Measurements from ENCODE around the gene APBB1IP. TPM values are rescaled to one million over a fixed set of nuclear protein-coding genes. Genes with fewer than 3 reads are reported as not detected.
"Not testable (repeated sequence)": the region's sequence is repeated elsewhere in the genome, so short reads cannot be mapped to it uniquely, and the experiment has no call there.

Gene APBB1IP
- total and polyA plus RNA-seq, 9 donors, result 1.4 to 3.4 (median 2.1) TPM

DNA sequence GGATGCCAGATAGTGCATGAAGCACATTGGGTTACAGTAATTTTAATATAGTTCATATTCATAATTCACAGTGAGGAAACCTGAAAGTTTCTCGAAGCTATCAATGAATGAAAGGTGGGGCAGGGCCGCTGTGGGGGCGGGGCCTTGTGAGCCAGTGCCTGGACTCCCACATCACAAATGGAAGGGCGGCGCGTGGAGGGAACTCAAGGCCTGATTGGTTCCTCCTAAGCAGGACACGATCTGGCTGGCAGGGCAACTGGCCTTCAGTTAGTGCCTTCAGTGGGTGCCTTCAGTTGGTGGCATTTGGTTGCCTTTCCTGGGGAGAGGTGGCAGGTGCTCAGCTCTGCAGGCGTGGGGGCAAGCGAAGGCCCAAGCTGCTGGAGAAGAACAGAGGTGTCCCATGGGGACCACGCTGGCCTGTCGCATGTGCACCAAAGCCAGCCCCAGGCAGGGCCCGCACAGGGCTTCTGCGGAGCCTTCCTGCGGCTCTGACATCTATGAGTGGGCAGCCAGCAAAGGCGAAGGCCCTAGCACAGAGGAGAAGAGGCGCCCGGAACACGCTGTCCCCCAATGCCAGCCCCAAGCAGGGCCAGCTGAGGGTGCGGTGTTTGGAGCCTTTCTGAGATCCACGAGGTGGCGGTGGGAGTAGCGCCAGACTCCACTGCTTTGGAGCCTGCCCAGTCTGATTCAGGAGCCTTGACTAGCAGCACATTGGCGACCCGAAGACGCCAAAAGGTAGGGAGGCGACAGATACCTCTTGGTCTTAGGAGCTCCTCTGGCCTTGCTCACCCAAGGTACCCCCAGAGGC, 141.3 kb downstream of the APBB1IP start:
- Histone ChIP-seq H3K36me3 (ENCODE audit: control insufficient read depth, insufficient read depth, low read length) (no peaks in the 10 kb centered on the region), H3K27ac (ENCODE audit: low read length) (no peak overlapping the region), H3K4me3 (ENCODE audit: low read length) (no peak overlapping the region), H3K27me3 (ENCODE audit: control insufficient read depth, insufficient read depth, low read length) (no peaks in the 10 kb centered on the region), H3K4me1 (ENCODE audit: control insufficient read depth, insufficient read depth, low read length) (no peaks in the 10 kb centered on the region), H3K9me3 (replicated peaks; ENCODE audit: control insufficient read depth, low read depth, low read length) (no peaks in the 10 kb centered on the region)
- no peak for DNase-seq
- WGBS (ENCODE audit: insufficient coverage), result 86% methylated on average over 26 of the region's 26 CpGs

- Histone ChIP-seq H3K4me3 (ENCODE audit: low read length) (no peak overlapping the region), H3K4me1 (ENCODE audit: control insufficient read depth, insufficient read depth, low read length) (no peaks in the 10 kb centered on the region), H3K9me3 (replicated peaks; ENCODE audit: control insufficient read depth, low read depth, low read length) (no peaks in the 10 kb centered on the region), H3K27me3 (ENCODE audit: control insufficient read depth, insufficient read depth, low read length) (no peaks in the 10 kb centered on the region), H3K36me3 (ENCODE audit: control insufficient read depth, insufficient read depth, low read length) (no peaks in the 10 kb centered on the region), H3K27ac (ENCODE audit: low read length) (no peak overlapping the region)
- WGBS (ENCODE audit: insufficient coverage), result 85% methylated on average over 11 of the region's 11 CpGs
- no peak for DNase-seq
These were observed 148.1 kb downstream of the APBB1IP start for GRCh38 chr10:26586211-26586610.

DNA sequence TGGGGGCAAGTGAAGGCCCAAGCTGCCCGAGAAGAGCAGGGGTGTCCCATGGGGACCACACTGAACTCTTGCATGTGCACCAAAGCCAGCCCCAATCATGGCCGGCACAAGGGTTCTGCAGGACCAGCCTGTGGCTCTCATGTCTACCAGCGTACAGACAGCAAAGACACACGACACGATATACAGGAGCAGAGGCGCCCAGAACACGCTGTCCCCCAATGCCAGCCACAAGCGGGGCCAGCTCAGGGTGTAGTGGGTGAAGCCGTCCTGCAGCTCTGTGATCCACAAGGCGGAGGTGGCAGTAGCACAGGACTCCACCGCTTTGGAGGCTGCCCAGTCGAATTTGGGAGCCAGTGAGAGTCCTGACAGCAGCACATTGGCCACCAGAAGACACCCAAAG, 150.5 kb downstream of the APBB1IP start:
- WGBS (ENCODE audit: insufficient coverage), result 89% methylated on average over 12 of the region's 12 CpGs
- H3K27ac ChIP-seq (ENCODE audit: low read length), result no peak overlapping the region
- H3K27me3 ChIP-seq (ENCODE audit: control insufficient read depth, insufficient read depth, low read length), result no peaks in the 10 kb centered on the region
- no peak for DNase-seq
- H3K4me1 ChIP-seq (ENCODE audit: control insufficient read depth, insufficient read depth, low read length), result no peaks in the 10 kb centered on the region
- no peak overlapping the region for H3K4me3 ChIP-seq (ENCODE audit: low read length)
- H3K36me3 ChIP-seq (ENCODE audit: control insufficient read depth, insufficient read depth, low read length), result no peaks in the 10 kb centered on the region
- no peaks in the 10 kb centered on the region for H3K9me3 ChIP-seq (replicated peaks; ENCODE audit: control insufficient read depth, low read depth, low read length)

DNA sequence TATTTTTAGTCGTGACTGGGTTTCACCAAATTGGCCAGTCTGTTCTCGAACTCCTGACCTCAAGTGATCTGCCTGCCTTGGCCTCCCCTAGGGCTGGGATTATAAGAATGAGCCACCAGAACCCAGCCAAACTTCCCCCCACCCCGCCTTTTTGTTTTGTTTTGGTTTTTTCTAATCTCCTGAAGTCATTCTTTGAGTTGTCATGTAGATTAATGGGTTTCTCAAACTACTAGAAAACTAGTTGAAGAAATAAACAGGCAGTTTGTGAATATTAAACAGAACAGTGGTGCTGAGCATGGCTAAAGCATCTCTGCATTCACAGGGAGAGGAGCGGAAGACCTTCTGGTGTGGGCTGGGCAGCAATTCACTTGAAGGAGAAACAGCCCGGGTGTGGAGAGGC, 151.7 kb downstream of the APBB1IP start:
- not testable (repeated sequence) for H3K36me3 ChIP-seq (ENCODE audit: control insufficient read depth, insufficient read depth, low read length); H3K4me1 ChIP-seq (ENCODE audit: control insufficient read depth, insufficient read depth, low read length); H3K27ac ChIP-seq (ENCODE audit: low read length); H3K27me3 ChIP-seq (ENCODE audit: control insufficient read depth, insufficient read depth, low read length); DNase-seq; H3K4me3 ChIP-seq (ENCODE audit: low read length); H3K9me3 ChIP-seq (replicated peaks; ENCODE audit: control insufficient read depth, low read depth, low read length)
- WGBS (ENCODE audit: insufficient coverage), result no CpG with 5 or more reads among the region's 5 CpGs

- H3K9me3 ChIP-seq (replicated peaks; ENCODE audit: control insufficient read depth, low read depth, low read length), result no peaks in the 10 kb centered on the region
- H3K36me3 ChIP-seq (ENCODE audit: control insufficient read depth, insufficient read depth, low read length), result no peaks in the 10 kb centered on the region
- no peak for DNase-seq
- 34% methylated on average over 11 of the region's 19 CpGs for WGBS (ENCODE audit: insufficient coverage)
- no peak overlapping the region for H3K27ac ChIP-seq (ENCODE audit: low read length)
- H3K4me1 ChIP-seq (ENCODE audit: control insufficient read depth, insufficient read depth, low read length), result no peaks in the 10 kb centered on the region
- no peak overlapping the region for H3K4me3 ChIP-seq (ENCODE audit: low read length)
- H3K27me3 ChIP-seq (ENCODE audit: control insufficient read depth, insufficient read depth, low read length), result no peaks in the 10 kb centered on the region
These were observed 155.8 kb downstream of the APBB1IP start for GRCh38 chr10:26593896-26594295.

GRCh38 chr10:26603283-26603682, 165.1 kb downstream of the APBB1IP start:
- not testable (repeated sequence) for DNase-seq; H3K36me3 ChIP-seq (ENCODE audit: control insufficient read depth, insufficient read depth, low read length); H3K4me3 ChIP-seq (ENCODE audit: low read length); H3K9me3 ChIP-seq (replicated peaks; ENCODE audit: control insufficient read depth, low read depth, low read length); H3K27ac ChIP-seq (ENCODE audit: low read length); H3K4me1 ChIP-seq (ENCODE audit: control insufficient read depth, insufficient read depth, low read length); H3K27me3 ChIP-seq (ENCODE audit: control insufficient read depth, insufficient read depth, low read length)
- no CpG with 5 or more reads among the region's 2 CpGs for WGBS (ENCODE audit: insufficient coverage)

DNA sequence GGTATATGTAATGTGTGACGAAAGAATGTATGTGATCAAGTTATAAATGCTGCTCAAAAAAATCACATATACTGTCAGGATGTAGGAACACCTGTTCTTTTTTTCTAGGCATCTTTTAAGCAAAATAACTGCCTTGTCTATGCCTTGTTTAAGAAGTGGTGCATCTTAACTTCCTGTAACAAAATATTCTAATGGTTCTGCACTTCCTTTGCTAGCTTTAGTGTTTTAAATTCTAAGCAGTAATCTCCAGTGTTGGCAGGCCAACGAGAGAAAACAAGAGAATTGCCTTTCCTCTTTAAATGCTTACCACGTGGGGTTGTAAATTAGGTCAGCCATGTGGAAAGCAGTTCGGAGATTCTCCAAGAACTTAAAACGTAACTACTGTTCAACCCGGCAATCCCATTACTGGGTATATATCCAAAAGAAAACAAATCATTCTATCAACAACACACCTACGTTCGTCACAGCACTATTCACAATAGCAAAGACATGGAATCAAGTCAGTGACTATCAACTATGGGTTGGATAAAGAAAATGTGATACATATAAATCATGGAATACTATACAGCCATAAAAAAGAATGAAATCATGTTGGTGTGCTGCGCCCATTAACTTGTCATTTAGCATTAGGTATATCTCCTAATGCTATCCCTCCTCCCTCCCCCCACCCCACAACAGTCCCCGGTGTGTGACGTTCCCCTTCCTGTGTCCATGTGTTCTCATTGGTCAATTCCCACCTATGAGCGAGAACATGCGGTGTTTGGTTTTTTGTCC, 166.4 kb downstream of the APBB1IP start:
- no CpG with 5 or more reads among the region's 13 CpGs for WGBS (ENCODE audit: insufficient coverage)
- H3K4me3 ChIP-seq (ENCODE audit: low read length), result not testable (repeated sequence)

GRCh38 chr10:26606389-26606877, 168.3 kb downstream of the APBB1IP start:
- H3K4me3 ChIP-seq (ENCODE audit: low read length); H3K9me3 ChIP-seq (replicated peaks; ENCODE audit: control insufficient read depth, low read depth, low read length); H3K4me1 ChIP-seq (ENCODE audit: control insufficient read depth, insufficient read depth, low read length); H3K27ac ChIP-seq (ENCODE audit: low read length); DNase-seq; H3K36me3 ChIP-seq (ENCODE audit: control insufficient read depth, insufficient read depth, low read length); H3K27me3 ChIP-seq (ENCODE audit: control insufficient read depth, insufficient read depth, low read length): not testable (repeated sequence)
- WGBS (ENCODE audit: insufficient coverage), result no CpG with 5 or more reads among the region's 4 CpGs

More for the DNA sequence above, 166.4 kb downstream of the APBB1IP start:
- H3K36me3 ChIP-seq (ENCODE audit: control insufficient read depth, insufficient read depth, low read length); DNase-seq; H3K9me3 ChIP-seq (replicated peaks; ENCODE audit: control insufficient read depth, low read depth, low read length); H3K27me3 ChIP-seq (ENCODE audit: control insufficient read depth, insufficient read depth, low read length); H3K27ac ChIP-seq (ENCODE audit: low read length); H3K4me1 ChIP-seq (ENCODE audit: control insufficient read depth, insufficient read depth, low read length): not testable (repeated sequence)

GRCh38 chr10:26612151-26612915, 174.2 kb downstream of the APBB1IP start:
- Histone ChIP-seq H3K4me1 (ENCODE audit: control insufficient read depth, insufficient read depth, low read length) (no peaks in the 10 kb centered on the region), H3K27ac (ENCODE audit: low read length) (no peak overlapping the region), H3K36me3 (ENCODE audit: control insufficient read depth, insufficient read depth, low read length) (no peaks in the 10 kb centered on the region), H3K4me3 (ENCODE audit: low read length) (no peak overlapping the region), H3K9me3 (replicated peaks; ENCODE audit: control insufficient read depth, low read depth, low read length) (no peaks in the 10 kb centered on the region), H3K27me3 (ENCODE audit: control insufficient read depth, insufficient read depth, low read length) (no peaks in the 10 kb centered on the region)
- WGBS (ENCODE audit: insufficient coverage), result no CpG with 5 or more reads among the region's 5 CpGs
- DNase-seq, result no peak

Data from muscle of leg (tissue), 11 donors.